Measurements from ENCODE around the gene CTSZ.
"Not testable (repeated sequence)": the region's sequence is repeated elsewhere in the genome, so short reads cannot be mapped to it uniquely, and the experiment has no call there.

The CTSZ gene

GRCh38 chr20:59013031-59013951, 6.2 kb upstream of the CTSZ start:
- Histone ChIP-seq H3K9ac (ENCODE audit: low read depth, low read length, poor library complexity, severe bottlenecking) (no peak overlapping the region), H3K27me3 (ENCODE audit: insufficient read depth, low read length, poor library complexity, severe bottlenecking) (no peaks in the 10 kb centered on the region), H3F3A (ENCODE audit: low read depth) (no peaks in the 10 kb centered on the region), H2AFZ (ENCODE audit: low read length) (no peak overlapping the region), H3K36me3 (ENCODE audit: insufficient read depth, low read length) (no peaks in the 10 kb centered on the region), H3K4me1 (ENCODE audit: insufficient read depth, low read length, poor library complexity, severe bottlenecking) (peaks cover 7% of the 10 kb centered on the region), H3K4me2 (ENCODE audit: low read depth, low read length, poor library complexity, severe bottlenecking) (no peak overlapping the region), H3K4me3 (ENCODE audit: low read length, poor library complexity, severe bottlenecking) (no peak overlapping the region), H3K9me2 (replicated peaks; ENCODE audit: low read depth, low read length) (no peaks in the 10 kb centered on the region), H3K79me2 (ENCODE audit: insufficient read depth, low read length) (no peaks in the 10 kb centered on the region), H3K9me3 (ENCODE audit: insufficient read depth, low read depth, low read length) (no peaks in the 10 kb centered on the region), H4K20me1 (ENCODE audit: insufficient read depth, low read length, poor library complexity, severe bottlenecking) (no peaks in the 10 kb centered on the region)
- TF ChIP-seq CTCF (conservative IDR thresholded peaks at IDR 0.05; ENCODE audit: low read length) (no peak), EZH2phosphoT487 (IDR thresholded peaks at IDR 0.05; ENCODE audit: borderline replicate concordance) (no peak)

DNA sequence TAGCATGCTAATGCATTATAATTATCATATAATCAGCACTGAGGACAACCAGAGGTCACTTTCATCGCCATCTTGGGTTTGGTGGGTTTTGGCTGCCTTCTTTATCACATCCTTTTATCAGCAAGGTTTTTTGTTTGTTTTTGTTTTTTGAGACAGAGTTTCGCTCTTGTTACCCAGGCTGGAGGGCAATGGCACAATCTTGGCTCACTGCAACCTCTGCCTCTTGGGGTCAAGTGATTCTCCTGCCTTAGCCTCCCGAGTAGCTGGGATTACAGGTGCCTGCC, 4.8 kb upstream of the CTSZ start:
- H3K27me3 ChIP-seq (ENCODE audit: insufficient read depth, low read length, poor library complexity, severe bottlenecking); H3K4me2 ChIP-seq (ENCODE audit: low read depth, low read length, poor library complexity, severe bottlenecking); H3K4me3 ChIP-seq (ENCODE audit: low read length, poor library complexity, severe bottlenecking); H3K4me1 ChIP-seq (ENCODE audit: insufficient read depth, low read length, poor library complexity, severe bottlenecking); H3K9me2 ChIP-seq (replicated peaks; ENCODE audit: low read depth, low read length); H3F3A ChIP-seq (ENCODE audit: low read depth); H3K79me2 ChIP-seq (ENCODE audit: insufficient read depth, low read length); H3K9ac ChIP-seq (ENCODE audit: low read depth, low read length, poor library complexity, severe bottlenecking); H2AFZ ChIP-seq (ENCODE audit: low read length); H3K36me3 ChIP-seq (ENCODE audit: insufficient read depth, low read length); H4K20me1 ChIP-seq (ENCODE audit: insufficient read depth, low read length, poor library complexity, severe bottlenecking); H3K9me3 ChIP-seq (ENCODE audit: insufficient read depth, low read depth, low read length): not testable (repeated sequence)

DNA sequence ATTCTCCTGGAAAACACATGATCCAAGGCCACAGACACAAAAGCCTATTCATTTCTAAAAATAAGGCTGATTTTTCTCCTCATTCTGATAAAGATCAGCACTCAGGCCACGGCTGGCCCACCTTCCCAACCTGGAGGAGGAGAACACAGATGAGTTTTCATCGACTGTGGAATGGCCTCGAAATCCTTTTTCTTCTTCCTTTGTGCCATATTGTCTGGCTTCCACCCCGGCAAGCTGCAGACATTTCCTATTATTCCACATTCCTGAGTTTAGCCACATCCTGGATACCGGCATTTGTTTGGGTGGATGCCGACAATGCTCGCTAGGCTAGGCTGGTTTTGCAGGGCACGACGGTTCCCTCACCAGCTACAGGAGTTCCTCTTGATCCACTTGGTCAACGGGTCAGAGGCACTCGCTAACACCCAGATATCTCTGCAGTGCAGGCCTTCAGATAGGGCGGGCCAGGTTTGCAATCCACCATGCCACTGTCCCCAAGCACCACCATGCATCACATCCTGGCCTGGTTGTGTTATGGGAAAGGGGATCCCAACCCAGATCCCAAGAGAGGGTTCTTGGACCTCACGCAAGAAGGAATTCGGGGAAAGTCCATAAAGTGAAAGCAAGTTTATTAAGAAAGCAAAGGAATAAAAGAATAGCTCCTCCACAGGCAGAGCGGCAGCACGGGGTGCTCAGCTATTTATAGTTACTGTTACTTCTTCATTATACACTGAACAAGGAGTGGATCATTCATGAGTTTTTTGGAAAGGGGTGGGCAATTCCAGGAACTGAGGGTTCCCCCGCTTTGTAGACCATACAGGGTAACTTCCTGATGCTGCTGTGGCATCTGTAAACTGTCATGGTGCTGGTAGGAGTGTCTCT, 4.2 kb upstream of the CTSZ start:
- H3K9me3 ChIP-seq (ENCODE audit: insufficient read depth, low read depth, low read length) = no peaks in the 10 kb centered on the region
- no peak overlapping the region for H3K4me3 ChIP-seq (ENCODE audit: low read length, poor library complexity, severe bottlenecking)
- H3K9ac ChIP-seq (ENCODE audit: low read depth, low read length, poor library complexity, severe bottlenecking) = no peak overlapping the region
- peaks cover 3% of the 10 kb centered on the region for H3K4me1 ChIP-seq (ENCODE audit: insufficient read depth, low read length, poor library complexity, severe bottlenecking)
- no peak overlapping the region for H3K4me2 ChIP-seq (ENCODE audit: low read depth, low read length, poor library complexity, severe bottlenecking)
- H2AFZ ChIP-seq (ENCODE audit: low read length) = no peak overlapping the region
- H3K27me3 ChIP-seq (ENCODE audit: insufficient read depth, low read length, poor library complexity, severe bottlenecking) = no peaks in the 10 kb centered on the region
- no peak for TF ChIP-seq EZH2phosphoT487 (IDR thresholded peaks at IDR 0.05; ENCODE audit: borderline replicate concordance)
- no peak for TF ChIP-seq CTCF (conservative IDR thresholded peaks at IDR 0.05; ENCODE audit: low read length)
- no peaks in the 10 kb centered on the region for H3F3A ChIP-seq (ENCODE audit: low read depth)
- H3K9me2 ChIP-seq (replicated peaks; ENCODE audit: low read depth, low read length) = no peaks in the 10 kb centered on the region
- no peaks in the 10 kb centered on the region for H3K36me3 ChIP-seq (ENCODE audit: insufficient read depth, low read length)
- no peaks in the 10 kb centered on the region for H4K20me1 ChIP-seq (ENCODE audit: insufficient read depth, low read length, poor library complexity, severe bottlenecking)
- H3K79me2 ChIP-seq (ENCODE audit: insufficient read depth, low read length) = no peaks in the 10 kb centered on the region
